K562 (cell line): Measurements from ENCODE around the gene PPP1R37. TPM values are rescaled to one million over a fixed set of nuclear protein-coding genes. Genes with fewer than 3 reads are reported as not detected.
A peak's percentile ranks its signal among the peaks of the same experiment; 100 is the strongest.

Experiments used
- ARID1B ChIP-seq: fragments of 450-650 bp; IDR thresholded peaks from 2 replicates; pipeline ENCODE4 v1.6.1; 2016; ENCODE audit warnings: antibody characterized with exemption, mild to moderate bottlenecking, inconsistent platforms
- CBX2 ChIP-seq: fragments of 200-600 bp; sonication (generic); IDR thresholded peaks from one replicate; pipeline ENCODE4 v1.6.1; 2012; ENCODE audit warnings: mild to moderate bottlenecking, low read length, inconsistent platforms; ENCODE audit not compliant: insufficient read depth, poor library complexity, severe bottlenecking
- DDX20 ChIP-seq: fragments of 450-650 bp; IDR thresholded peaks from 2 replicates; pipeline ENCODE4 v1.6.1; 2016; ENCODE audit warnings: missing genetic modification characterization, low read depth, mild to moderate bottlenecking, missing compliant biosample characterization, moderate library complexity
- ETS2 ChIP-seq: IDR thresholded peaks from 2 replicates; pipeline ENCODE4 v1.6.1; 2016; ENCODE audit warnings: borderline replicate concordance, missing genetic modification characterization, mild to moderate bottlenecking, moderate library complexity, missing compliant biosample characterization; ENCODE audit not compliant: poor library complexity, severe bottlenecking
- FIP1L1 ChIP-seq: fragments of 200-400 bp; formaldehyde crosslinking; IDR thresholded peaks from 2 replicates; pipeline ENCODE4 v1.6.1; 2018; ENCODE audit warnings: mild to moderate bottlenecking, low read depth, low read length; ENCODE audit not compliant: poor library complexity, severe bottlenecking
- KAT7 ChIP-seq: sonication (generic); formaldehyde crosslinking; IDR thresholded peaks from 2 replicates; pipeline ENCODE4 v1.8.0; 2022; ENCODE audit warnings: missing genetic modification reagents, mild to moderate bottlenecking, borderline replicate concordance
- KDM2B ChIP-seq: fragments of 250-450 bp; sonication (Bioruptor Pico); IDR thresholded peaks from 2 replicates; pipeline ENCODE4 v1.8.0; 2021; ENCODE audit warnings: mild to moderate bottlenecking, moderate library complexity
- MCM5 ChIP-seq: fragments of 450-650 bp; IDR thresholded peaks from 2 replicates; pipeline ENCODE4 v1.6.1; 2016; ENCODE audit warnings: low read depth
- MXD1 ChIP-seq: fragments of 250-450 bp; sonication (Bioruptor Pico); IDR thresholded peaks from 2 replicates; pipeline ENCODE4 v1.8.0; 2021; ENCODE audit warnings: borderline replicate concordance, mild to moderate bottlenecking, moderate library complexity; ENCODE audit not compliant: poor library complexity, severe bottlenecking
- PHF8 ChIP-seq: fragments of 200-600 bp; sonication (generic); IDR thresholded peaks from 2 replicates; pipeline ENCODE4 v1.6.1; 2012; ENCODE audit warnings: mixed run types, mild to moderate bottlenecking, inconsistent platforms, low read length, moderate library complexity, borderline replicate concordance
- PKNOX1 ChIP-seq: fragments of 450-650 bp; IDR thresholded peaks from 2 replicates; pipeline ENCODE4 v1.6.1; 2016
- PRPF4 ChIP-seq: fragments of 200-400 bp; formaldehyde crosslinking; IDR thresholded peaks from one replicate; pipeline ENCODE4 v1.6.1; 2017; ENCODE audit warnings: low read length, low read depth, mild to moderate bottlenecking; ENCODE audit not compliant: insufficient read depth, poor library complexity, severe bottlenecking
- RBBP5 ChIP-seq: fragments of 200-600 bp; sonication (generic); IDR thresholded peaks from 2 replicates; pipeline ENCODE4 v1.6.1; 2012; ENCODE audit warnings: borderline replicate concordance, mild to moderate bottlenecking, low read length, control low read depth, inconsistent platforms; ENCODE audit not compliant: insufficient read depth, poor library complexity, severe bottlenecking
- SNAPC5 ChIP-seq: fragments of 250-450 bp; sonication (Bioruptor Pico); IDR thresholded peaks from 2 replicates; pipeline ENCODE4 v1.8.0; 2021; ENCODE audit warnings: moderate library complexity, mild to moderate bottlenecking, inconsistent platforms
- TOE1 ChIP-seq, 2 experiments: fragments of 450-650 bp in 1 of 2; sonication (generic) in 1 of 2; formaldehyde crosslinking in 1 of 2; IDR thresholded peaks; 2 replicates each; pipeline versions ENCODE4 v1.7.1 to v1.8.0; 2016 to 2022; ENCODE audit warnings: borderline replicate concordance in 2 of 2, mild to moderate bottlenecking in 2 of 2, antibody characterized with exemption in 1 of 2, inconsistent platforms in 1 of 2, low read depth in 1 of 2, missing genetic modification reagents in 1 of 2, moderate library complexity in 1 of 2
- TSHZ1 ChIP-seq: fragments of 250-450 bp; sonication (Bioruptor Pico); IDR thresholded peaks from 2 replicates; pipeline ENCODE4 v1.4.0; 2020; ENCODE audit warnings: mild to moderate bottlenecking, moderate library complexity
- XRCC5 ChIP-seq: fragments of 200-400 bp; formaldehyde crosslinking; IDR thresholded peaks from 2 replicates; pipeline ENCODE4 v1.6.1; 2017; ENCODE audit warnings: low read depth, mild to moderate bottlenecking, low read length
- ZNF217 ChIP-seq: sonication (generic); formaldehyde crosslinking; IDR thresholded peaks from 2 replicates; pipeline ENCODE4 v1.8.0; 2022; ENCODE audit warnings: mild to moderate bottlenecking, missing genetic modification reagents
- ZNF583 ChIP-seq: fragments of 250-450 bp; sonication (Bioruptor Pico); IDR thresholded peaks from 2 replicates; pipeline ENCODE4 v1.4.0; 2020
- polyA plus RNA-seq, 8 experiments: library from polyadenylated mRNA; depleted of rRNA in 4 of 8; stranded (reverse) in 5 of 8; unstranded in 3 of 8; fragments of >200 nt; fragmentation: Nextera tagmentation in 2 of 8; fragmentation: Illumina TruSeq in 1 of 8; extraction: Ambion mirVana in 2 of 8; extraction: Trizol in 1 of 8; gene quantifications; 2 replicates each; pipeline versions ENCODE4 v1.2.1 to v1.2.3, GENCODE V29; 2011 to 2014; ENCODE audit warnings: inconsistent platforms in 1 of 8, missing spikeins in 1 of 8
- total RNA-seq, 7 experiments: library from RNA; depleted of rRNA in 6 of 7; stranded (reverse); fragments of >200 nt in 6 of 7; fragmentation: Illumina TruSeq in 2 of 7; extraction: Trizol in 2 of 7; gene quantifications; 2 replicates each; pipeline versions ENCODE4 v1.2.1 to v1.2.3, GENCODE V29; 2011 to 2021; ENCODE audit warnings: low replicate concordance in 1 of 7

PPP1R37 gene
- total and polyA plus RNA-seq, 9 of the 15 experiments (the other 6 are each of a cell fraction or from before 2014, with no cell fraction given) = 0.04 to 20.3 (median 7.3) TPM

- TF ChIP-seq MXD1 (CRISPR knock-in tag) (no peak), ETS2 (no peak), CBX2 (no peak), KDM2B (CRISPR knock-in tag) (no peak), PHF8 (peak; percentile 11; the same call in 1 of the 2 replicates), MCM5 (no peak), TOE1 (IDR thresholded peaks at IDR 0.05; ENCODE audit: borderline replicate concordance) (no peak), TOE1 (CRISPR knock-in tag; IDR thresholded peaks at IDR 0.05; ENCODE audit: borderline replicate concordance, low read depth) (no peak), XRCC5 (no peak), DDX20 (tag) (no peak), FIP1L1 (peak; percentile 33), PKNOX1 (no peak), PRPF4 (peak; percentile 9), ARID1B (no peak), TSHZ1 (CRISPR knock-in tag) (no peak), SNAPC5 (no peak), ZNF217 (CRISPR knock-in tag) (no peak), ZNF583 (CRISPR knock-in tag) (no peak), RBBP5 (no peak), KAT7 (CRISPR knock-in tag) (no peak)
Observed at GRCh38 chr19:45153339-45154063, 60.5 kb downstream of the PPP1R37 start (continued).
